ENCODE results near the gene CAPN8.

- TF ChIP-seq CTCF (IDR thresholded peaks at IDR 0.05) (no peak), POLR2A (IDR thresholded peaks at IDR 0.05) (no peak)
These were observed 16.3 kb downstream of the CAPN8 start for GRCh38 chr1:223649222-223649621.

All from thyroid gland (tissue), 4 donors.